Measurements from ENCODE around the gene IL20RB. TPM values are rescaled to one million over a fixed set of nuclear protein-coding genes. Genes with fewer than 3 reads are reported as not detected.

The IL20RB gene
- total and polyA plus RNA-seq, 2 of the 4 experiments (the other 2 are of a cell fraction): 0.72 to 0.97 TPM

GRCh38 chr3:136949146-136949545 lies 8.6 kb upstream of the IL20RB start:
- ChIA-PET POLR2A (ENCODE audit: unreplicated experiment) (no interaction called here), CTCF (no interaction called here)
- Histone ChIP-seq H3K23ac (ENCODE audit: low read depth, low read length) (no peak overlapping the region), H2AFZ (replicated peaks; ENCODE audit: low read length, poor library complexity) (no peak overlapping the region), H4K5ac (ENCODE audit: low read depth, low read length) (no peak overlapping the region), H3K4me3 (ENCODE audit: insufficient read depth, low read depth, low read length) (no peak overlapping the region), H2BK120ac (ENCODE audit: low read depth, low read length) (no peak overlapping the region), H3K27ac (ENCODE audit: insufficient read depth, low read length) (no peak overlapping the region), H3K27me3 (ENCODE audit: control insufficient read depth, insufficient read depth, low read length) (no peaks in the 10 kb centered on the region), H3K14ac (replicated peaks; ENCODE audit: low read depth, low read length) (no peak overlapping the region), H3K4me2 (ENCODE audit: low read depth, low read length) (no peak overlapping the region), H2BK20ac (ENCODE audit: low read depth, low read length) (no peak overlapping the region), H3K4me1 (ENCODE audit: control insufficient read depth, insufficient read depth, low read length) (peaks cover 2% of the 10 kb centered on the region; the same call in 1 of the 2 replicates), H3K4ac (ENCODE audit: low read depth, low read length) (no peak overlapping the region), H4K8ac (ENCODE audit: low read depth in 2 of 2, low read length in 2 of 2) (no peak overlapping the region), H2AK9ac (replicated peaks; ENCODE audit: low read depth, low read length, poor library complexity) (no peak overlapping the region), H2BK15ac (ENCODE audit: low read depth, low read length) (no peak overlapping the region), H4K20me1 (ENCODE audit: insufficient read depth, low read length) (no peaks in the 10 kb centered on the region), H3K9me3 (ENCODE audit: control insufficient read depth, insufficient read depth, low read length) (no peaks in the 10 kb centered on the region), H2BK5ac (ENCODE audit: low read depth, low read length, poor library complexity, severe bottlenecking) (no peak overlapping the region), H3K18ac (ENCODE audit: low read depth, low read length) (no peak overlapping the region), H3K36me3 (ENCODE audit: control insufficient read depth, insufficient read depth, low read length) (peaks cover 3% of the 10 kb centered on the region), H3K79me1 (ENCODE audit: low read depth in 1 of 2, low read length in 2 of 2) (peaks cover 19 to 28% of the 10 kb centered on the region in 2 experiments), H2AK5ac (ENCODE audit: low read depth, low read length) (no peak overlapping the region), H3K56ac (ENCODE audit: extremely low read depth, insufficient read depth, low read length) (no peak overlapping the region), H3K9ac (ENCODE audit: low read depth, low read length) (no peak overlapping the region), H3K9me1 (ENCODE audit: insufficient read depth, low read length) (0 out of 2 replicates have a peak, but pooled peaks cover 3% of the 10 kb centered on the region), H4K91ac (ENCODE audit: insufficient read depth, low read depth, low read length) (no peak overlapping the region)
- no peak for TF ChIP-seq USF2 (IDR thresholded peaks at IDR 0.05; ENCODE audit: low read depth, low read length)
- in situ Hi-C loops (cut with MboI; ENCODE audit: low sequenced_read_pairs): no loop called here
- intact Hi-C loops (cut with micrococcal nuclease): loop anchor here (1.0 kb wide), 1 partner anchor 64 kb away; no protein-coding TSS in a partner anchor
- ATAC-seq (ENCODE audit: low read depth) (no peak), DNase-seq (no peak)
- dilution Hi-C loops (cut with HindIII; ENCODE audit: low sequenced_read_pairs, unreplicated experiment): no loop called here
- BruUV-seq (replicated peaks): no TSS peak

Measured in IMR-90 (cell line).